Tibial nerve (tissue), 3 donors: ENCODE data around the gene EGFR.

ENCODE experiments used
- CTCF ChIP-seq, 5 experiments: fragments of 200-600 bp in 3 of 5; fragments of 450-650 bp in 2 of 5; sonication (generic) in 3 of 5; IDR thresholded peaks; one replicate each; pipeline ENCODE4 v1.5.1; 2016 to 2019; ENCODE audit warnings: antibody characterized with exemption in 5 of 5, mild to moderate bottlenecking in 3 of 5, moderate library complexity in 2 of 5
- POLR2A ChIP-seq, 2 donors: fragments of 450-650 bp; IDR thresholded peaks; one replicate each; pipeline ENCODE4 v1.6.1; 2017; ENCODE audit warnings: antibody characterized with exemption in 2 of 2, mild to moderate bottlenecking in 2 of 2, moderate library complexity in 2 of 2

- TF ChIP-seq CTCF (IDR thresholded peaks at IDR 0.05): no peak
- no peak for TF ChIP-seq POLR2A (IDR thresholded peaks at IDR 0.05)
These were observed 976 bp upstream of the EGFR start for GRCh38 chr7:55017841-55018240.
